GM18526 (cell line): ENCODE measurements around the gene PRKCI.

Experiments used
- POLR2A ChIP-seq: IDR thresholded peaks from 3 replicates; pipeline ENCODE4 v1.6.1; 2011; ENCODE audit not compliant: insufficient read length; ENCODE audit errors: extremely low read depth

PRKCI gene

GRCh38 chr3:170321321-170322034 lies 99.3 kb downstream of the PRKCI start:
- TF ChIP-seq POLR2A = no peak

DNA sequence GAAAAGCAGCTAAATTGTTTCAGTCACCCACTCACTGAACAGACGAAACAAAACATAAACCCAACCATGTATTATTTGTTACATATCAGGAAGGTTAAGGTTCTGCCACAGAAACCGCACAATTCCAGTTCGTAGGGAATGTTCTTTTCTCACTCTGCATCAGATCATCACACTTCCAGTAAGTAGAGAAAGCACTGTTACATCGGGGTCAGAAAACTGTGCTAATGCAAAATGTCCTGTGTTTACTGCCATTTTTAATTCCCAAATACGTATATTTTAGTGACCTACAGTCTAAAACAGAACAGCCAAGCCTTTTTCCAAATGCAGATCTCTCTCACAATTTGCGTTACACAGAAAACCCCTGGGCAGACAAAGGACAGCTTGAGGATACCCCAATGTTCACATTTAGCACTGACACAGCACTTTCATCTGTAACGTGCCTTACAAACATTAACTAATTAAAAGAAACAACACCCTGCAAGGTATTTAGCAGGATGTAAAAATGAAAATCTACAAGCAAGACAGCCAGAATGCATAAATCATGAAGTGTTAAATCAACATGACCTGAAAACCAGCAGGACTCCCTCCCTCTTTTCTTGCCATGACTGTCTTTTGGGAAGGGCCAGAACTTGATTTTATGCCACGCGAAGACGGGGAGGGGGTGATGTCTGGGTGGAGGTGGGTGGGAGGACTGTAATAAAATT lies 100.5 kb downstream of the PRKCI start:
- no peak for TF ChIP-seq POLR2A

GRCh38 chr3:170323331-170323730 lies 101.1 kb downstream of the PRKCI start:
- no peak for TF ChIP-seq POLR2A

- TF ChIP-seq POLR2A = no peak
Measured at GRCh38 chr3:170324962-170325361, 102.7 kb downstream of the PRKCI start.

GRCh38 chr3:170327040-170327808 lies 105.0 kb downstream of the PRKCI start:
- TF ChIP-seq POLR2A = no peak

GRCh38 chr3:170330366-170330765 lies 108.1 kb downstream of the PRKCI start:
- TF ChIP-seq POLR2A = no peak

DNA sequence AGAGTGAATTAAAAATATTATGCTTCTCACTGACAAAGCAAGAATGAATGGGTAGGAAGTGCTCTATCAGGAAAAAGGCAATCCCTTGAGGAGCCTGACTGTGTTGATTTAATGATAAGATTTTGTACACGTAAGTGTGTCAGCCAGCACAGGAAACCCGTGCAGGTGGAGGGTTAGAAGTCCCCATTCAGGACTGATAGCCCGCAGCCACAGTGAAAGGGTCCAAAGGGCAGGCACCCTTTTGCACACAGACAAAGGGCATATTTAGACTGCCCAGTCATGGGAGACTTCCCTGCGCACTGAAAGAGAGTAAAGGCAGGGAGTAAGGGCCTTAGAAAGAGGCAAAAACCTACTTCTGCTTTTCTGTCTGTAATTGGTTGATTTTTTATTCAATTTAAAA lies 108.9 kb downstream of the PRKCI start:
- TF ChIP-seq POLR2A = no peak

- TF ChIP-seq POLR2A = no peak
Measured at GRCh38 chr3:170337420-170337819, 115.2 kb downstream of the PRKCI start.

- no peak for TF ChIP-seq POLR2A
Measured at GRCh38 chr3:170338690-170339340, 116.6 kb downstream of the PRKCI start.

GRCh38 chr3:170344971-170345370 lies 122.7 kb downstream of the PRKCI start:
- no peak for TF ChIP-seq POLR2A

GRCh38 chr3:170346481-170347392 lies 124.5 kb downstream of the PRKCI start:
- no peak for TF ChIP-seq POLR2A

DNA sequence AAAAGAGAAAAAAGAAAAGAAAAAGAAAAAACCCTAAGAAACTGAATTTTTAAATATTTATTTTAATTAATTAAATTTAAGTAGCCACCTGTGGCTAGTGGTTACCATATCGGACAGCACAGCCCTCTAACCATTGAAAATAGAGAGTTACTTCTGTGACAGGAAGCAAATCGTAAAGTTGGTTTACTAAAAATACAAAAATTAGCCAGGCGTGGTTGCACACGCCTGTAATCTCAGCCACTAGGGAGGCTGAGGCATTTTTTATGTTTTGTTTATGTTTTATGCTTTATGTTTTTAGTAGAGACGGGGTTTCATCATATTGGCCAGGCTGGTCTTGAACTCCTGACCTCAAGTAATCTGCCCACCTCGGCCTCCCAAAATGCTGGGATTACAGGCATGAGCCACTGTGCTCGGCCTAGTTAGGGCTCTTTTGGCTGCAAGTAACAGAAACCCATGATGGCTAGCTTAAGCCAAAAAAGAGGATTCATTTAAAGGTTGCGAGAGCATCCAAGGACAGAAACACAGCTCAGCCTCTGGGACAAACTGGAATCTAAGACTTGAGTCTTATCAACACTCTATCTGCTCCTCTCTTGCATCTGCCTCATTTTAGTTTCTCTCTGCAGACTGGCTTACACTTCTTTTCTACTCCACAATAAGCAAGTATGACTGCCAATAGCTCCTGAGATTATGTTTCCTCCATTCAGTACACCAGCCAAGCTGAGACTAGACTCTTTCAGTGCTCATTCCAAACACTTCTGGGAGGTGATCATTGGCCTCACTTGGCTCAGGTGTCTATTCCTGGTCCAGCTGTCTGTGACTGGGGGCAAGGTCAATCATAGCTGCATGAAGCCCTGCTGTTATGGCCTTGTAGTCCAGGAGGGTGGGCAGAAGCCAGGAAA lies 128.5 kb downstream of the PRKCI start:
- TF ChIP-seq POLR2A = no peak

DNA sequence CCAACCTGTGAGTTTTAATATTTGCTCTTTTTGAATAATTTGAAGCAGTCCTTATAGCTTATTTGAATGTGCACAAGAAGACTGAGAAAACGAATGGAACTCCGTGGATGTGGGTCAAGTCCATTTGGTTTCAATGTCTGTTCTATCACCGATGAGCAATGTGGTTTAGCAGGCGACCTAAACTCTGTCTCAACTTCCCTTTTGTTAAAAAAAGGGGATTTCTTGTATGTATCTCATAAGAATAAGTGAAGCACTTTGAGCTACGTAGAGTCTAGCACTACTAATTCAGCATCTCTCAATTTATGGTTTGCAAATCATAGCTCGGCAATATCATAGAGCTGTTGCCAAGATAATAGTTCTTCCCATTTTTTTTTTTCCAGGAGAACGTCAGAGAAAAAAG lies 130.7 kb downstream of the PRKCI start:
- no peak for TF ChIP-seq POLR2A
